ENCODE results near the gene MYH14.

GRCh38 chr19:50287331-50287730 is 83.9 kb downstream of the MYH14 start:
- TF ChIP-seq POLR2A (IDR thresholded peaks at IDR 0.05; ENCODE audit: low read length) (no peak), GATA1 (IDR thresholded peaks at IDR 0.05; ENCODE audit: low read depth, low read length) (no peak)
